DMS 273 (cell line): ENCODE data around the gene KIAA0408.
A peak's percentile ranks its signal among the peaks of the same experiment; 100 is the strongest.

Source experiments
- DNase-seq: peaks from one replicate; lab custom pipeline; 2025; ENCODE audit not compliant: unreplicated experiment; lab: John Stamatoyannopoulos, UW

Gene KIAA0408

DNA sequence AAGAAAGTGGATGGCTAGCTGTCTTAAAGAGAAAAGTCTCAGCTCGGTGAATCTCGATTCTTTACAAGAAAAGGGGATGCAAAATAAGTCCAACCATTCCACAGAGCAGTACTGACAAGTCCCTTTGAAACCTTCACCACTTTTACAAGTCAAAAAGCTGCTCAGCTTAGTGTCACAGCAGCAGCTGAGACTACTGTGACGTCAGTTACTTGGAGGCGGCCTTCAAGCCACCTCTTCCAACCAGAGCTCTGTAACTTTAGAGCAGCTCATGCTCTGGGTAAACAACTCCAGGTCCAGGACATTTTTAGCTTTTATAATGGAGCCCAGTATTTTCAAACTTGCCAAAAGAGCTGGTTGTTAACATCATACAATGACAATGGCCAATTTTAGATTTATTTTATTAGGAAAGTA lies at the start of gene KIAA0408:
KIAA0408 (minus strand) TSS at position 159 of the 411 bp plus-strand sequence. CDS start 5,408 bp downstream, outside the sequence.
- DNase-seq = peak; percentile 76

DNA sequence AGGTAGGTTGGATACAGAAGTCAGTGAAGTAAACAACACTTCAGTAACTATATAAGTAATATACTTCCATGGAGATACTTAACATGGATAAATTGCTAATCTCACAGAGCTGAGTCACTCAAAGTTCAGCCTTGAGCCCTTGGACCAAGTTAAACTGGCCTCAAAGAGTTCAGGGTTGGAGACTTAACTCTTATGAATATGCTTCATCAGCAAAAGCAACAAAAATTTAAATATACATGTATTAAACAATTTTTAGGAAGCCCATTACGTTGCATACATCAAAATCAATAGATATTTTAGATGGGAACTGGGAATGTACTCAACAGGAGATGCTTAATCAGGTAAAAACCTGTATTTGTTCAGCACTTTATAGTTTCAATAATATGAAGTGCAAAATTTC lies 47.7 kb upstream of the KIAA0408 start:
- DNase-seq = no peak

GRCh38 chr6:127503022-127503421 lies 43.8 kb upstream of the KIAA0408 start:
- DNase-seq = no peak

- peak; percentile 3 for DNase-seq
Observed at GRCh38 chr6:127497410-127497809, 38.2 kb upstream of the KIAA0408 start.

DNA sequence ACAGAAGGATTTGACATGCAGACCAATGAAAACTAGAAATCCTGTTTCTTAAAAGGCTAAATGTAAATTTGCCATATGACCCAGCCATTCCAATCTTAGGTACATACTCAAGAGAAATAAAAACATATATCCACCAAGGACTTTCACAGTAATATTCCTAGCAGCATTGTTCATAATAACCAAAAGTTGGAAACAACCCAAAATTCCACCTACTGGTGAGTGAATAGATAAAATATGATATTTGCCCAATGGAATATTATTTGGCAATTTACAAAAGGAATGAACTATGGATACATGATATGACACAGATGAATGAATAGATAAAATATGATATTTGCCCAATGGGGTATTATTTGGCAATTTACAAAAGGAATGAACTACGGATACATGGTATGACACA lies 37.3 kb upstream of the KIAA0408 start:
- DNase-seq = peak; percentile 5

DNA sequence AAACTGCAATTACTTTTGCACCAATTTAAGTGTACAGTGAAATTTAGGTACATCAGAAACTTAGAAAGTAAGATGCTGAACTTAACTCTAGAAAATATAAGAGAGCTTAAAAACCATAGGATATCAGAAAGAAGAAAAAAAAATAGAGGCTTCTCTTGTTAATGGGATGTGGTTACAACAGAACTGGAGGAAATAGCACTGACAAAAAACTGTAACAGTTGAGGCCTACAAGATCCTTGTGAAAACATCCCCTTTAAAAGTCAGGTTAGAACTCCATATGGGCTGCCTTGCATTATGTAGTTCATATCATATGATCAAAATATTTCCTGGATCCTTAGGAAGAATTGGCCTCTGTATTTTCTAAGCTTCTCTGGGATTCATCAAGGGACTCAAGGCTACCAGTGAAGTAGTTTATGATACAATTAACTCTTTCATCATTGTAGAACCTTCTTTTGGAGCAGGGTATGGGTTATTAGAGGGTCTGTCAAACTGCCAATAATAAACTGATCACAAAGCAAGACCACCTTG lies 35.1 kb upstream of the KIAA0408 start:
- DNase-seq = no peak

- DNase-seq = no peak
Observed at GRCh38 chr6:127489248-127489647, 30.1 kb upstream of the KIAA0408 start.

- DNase-seq = no peak
Observed at GRCh38 chr6:127486934-127487333, 27.7 kb upstream of the KIAA0408 start.

- DNase-seq = peak; percentile 6
Observed at GRCh38 chr6:127484212-127484863, 25.1 kb upstream of the KIAA0408 start.

DNA sequence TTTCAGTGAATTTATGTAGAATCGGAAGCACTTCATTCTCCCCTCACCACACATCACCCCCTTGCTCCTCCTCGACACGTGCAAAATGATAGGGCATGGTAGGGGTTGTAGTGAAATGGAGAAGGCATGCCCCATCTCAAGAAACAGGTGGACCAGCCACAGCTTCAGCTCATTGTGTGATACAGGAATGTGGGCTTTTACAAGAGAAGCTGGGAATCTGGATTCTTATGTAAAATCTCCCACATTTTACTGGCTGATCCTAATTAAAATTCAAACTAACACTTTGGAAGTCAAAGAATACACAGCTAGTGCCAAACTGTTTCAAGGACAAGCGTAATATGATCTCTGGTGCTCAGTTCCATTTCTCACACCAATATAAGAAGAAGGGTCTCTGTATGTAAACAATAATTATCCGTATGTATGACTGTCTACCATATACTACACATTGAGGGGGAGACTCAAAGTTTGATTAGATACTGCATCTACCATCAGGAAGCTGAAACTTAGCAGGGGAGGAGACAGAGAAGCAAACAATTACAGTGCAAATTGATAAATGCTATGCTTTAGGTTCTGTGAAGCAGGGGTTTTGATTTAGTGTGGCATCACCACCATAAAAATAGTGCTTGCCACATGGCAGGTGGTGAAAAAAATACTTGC lies 24.3 kb upstream of the KIAA0408 start:
- DNase-seq = no peak

DNA sequence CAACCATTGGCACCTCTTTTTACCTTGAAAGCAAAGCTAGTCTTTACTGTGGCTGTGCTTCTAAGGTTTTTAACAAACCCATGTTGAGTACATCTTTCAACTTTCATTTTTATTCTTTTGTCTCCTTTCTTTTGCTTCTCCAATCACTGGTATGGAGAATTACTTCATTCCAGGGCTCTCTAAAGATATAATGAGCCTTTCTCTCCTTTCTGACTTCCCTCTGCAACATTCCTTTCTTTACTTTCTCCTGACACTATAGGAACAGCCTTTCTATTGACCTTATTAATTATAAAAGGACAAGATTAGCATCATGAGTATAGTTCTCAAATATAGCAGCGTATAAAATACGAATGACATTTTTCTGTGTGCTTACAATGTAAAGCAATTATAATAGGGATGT lies 23.1 kb upstream of the KIAA0408 start:
- DNase-seq = no peak

DNA sequence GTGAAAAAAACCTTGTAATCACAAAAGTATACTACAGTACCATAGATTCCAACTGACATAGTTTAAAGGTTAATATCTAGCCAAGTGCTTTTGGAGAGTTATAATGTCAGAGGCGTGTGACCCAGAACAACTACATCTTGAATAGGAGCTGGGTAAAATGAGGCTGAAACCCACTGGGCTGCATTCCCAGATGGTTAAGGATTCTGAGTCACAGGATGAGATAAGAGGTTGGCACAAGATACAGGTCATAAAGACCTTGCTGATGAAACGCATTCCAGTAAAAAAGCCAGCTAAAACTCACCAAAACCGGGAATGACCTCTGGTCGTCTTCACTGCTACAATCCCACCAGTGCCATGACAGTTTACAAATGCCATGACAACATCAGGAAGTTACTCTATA lies 22.4 kb upstream of the KIAA0408 start:
- peak; percentile 5 for DNase-seq

- DNase-seq = no peak
Observed at GRCh38 chr6:127481111-127481510, 21.9 kb upstream of the KIAA0408 start.

DNA sequence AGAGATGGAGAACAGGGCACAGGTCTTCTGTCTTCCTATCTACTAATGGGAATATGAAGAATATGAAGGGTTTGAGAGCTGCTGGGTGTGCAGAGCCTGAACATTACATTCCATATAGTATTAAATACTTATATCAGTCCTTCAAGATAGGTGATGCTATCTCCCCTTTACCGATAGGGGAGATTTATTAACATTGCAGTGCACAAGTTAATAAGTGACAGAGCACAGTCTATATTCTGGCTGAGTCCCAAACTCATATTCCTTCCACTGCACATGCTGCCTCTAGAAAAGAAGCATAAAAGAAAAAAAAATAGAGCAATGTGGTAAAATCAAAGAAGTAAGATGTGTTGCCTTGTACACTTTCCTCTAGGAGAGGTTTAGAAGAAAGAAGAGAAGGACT lies 18.5 kb upstream of the KIAA0408 start:
- no peak for DNase-seq

- no peak for DNase-seq
Observed at GRCh38 chr6:127475823-127476176, 16.6 kb upstream of the KIAA0408 start.

DNA sequence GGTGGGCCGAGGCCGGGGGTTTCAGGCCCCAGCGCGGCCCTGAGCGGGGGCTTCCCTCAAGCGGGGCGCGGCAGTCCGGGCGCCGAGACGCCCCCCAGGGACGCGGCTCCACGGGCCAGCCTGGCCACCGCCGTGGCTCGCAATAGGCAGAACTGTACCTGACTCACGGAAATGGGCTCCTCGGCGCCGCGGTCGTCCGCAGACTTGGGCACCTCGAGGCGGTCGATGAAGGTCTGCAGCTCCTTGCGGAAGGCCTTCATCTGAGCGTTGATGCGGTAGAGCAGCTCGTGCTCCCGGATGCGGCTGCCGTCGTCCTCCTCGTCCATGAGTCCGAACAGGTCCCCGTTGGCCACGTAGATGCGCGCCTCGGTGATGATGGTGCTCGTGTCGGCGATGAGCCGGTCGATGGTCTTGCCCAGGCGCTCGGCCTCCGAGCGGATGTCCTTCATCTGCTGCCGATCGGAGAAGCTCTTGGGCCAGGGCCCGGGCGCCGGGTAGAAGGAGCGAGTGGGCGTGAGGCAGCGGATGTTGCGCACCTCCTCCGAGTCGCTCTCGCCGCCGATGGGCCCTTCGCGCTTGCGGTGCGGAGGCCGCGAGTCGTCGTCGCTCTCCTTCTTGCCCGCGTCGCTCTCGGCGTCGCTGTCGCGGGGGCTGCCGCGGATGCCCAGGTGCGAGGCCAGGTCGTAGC lies 16.1 kb upstream of the KIAA0408 start:
- no peak for DNase-seq

DNA sequence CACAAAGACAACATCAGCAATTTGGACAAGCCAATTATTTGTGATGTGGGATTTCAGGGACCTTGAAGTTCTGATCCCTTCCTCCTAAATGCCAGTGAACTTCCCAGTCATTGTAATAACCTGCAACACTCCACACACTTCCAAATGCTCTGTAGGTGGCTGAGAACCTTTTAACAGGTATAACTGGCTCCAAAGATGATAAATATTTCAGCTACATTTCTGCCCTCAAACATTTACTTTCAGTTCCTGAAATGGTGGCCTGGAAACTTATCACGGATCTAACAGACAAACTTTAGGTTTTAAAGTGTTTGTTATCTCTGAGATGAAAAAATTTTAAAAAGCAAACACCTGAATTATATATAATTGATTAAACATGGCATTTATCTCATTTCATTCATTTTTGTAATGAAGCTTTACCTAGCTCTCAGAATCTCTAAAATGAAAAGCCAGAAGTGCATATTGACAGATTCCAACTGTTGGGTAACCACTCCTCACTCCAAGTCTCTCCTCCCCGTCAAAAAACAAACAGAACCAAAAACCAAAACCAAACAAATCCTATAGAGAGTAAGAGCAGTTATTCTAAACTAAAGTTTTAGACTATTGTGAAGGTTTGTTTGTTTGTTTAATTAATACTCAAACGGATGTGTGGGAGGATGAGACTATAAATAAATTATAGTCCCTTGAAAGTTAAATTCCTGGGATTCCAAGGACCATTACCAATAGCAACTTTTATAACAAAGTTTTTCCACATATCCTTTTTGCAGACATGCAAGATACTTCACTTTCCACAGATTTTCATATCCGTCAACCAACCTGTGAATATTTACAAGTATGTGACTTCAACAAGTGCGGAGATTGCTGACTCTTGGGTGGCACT lies 12.4 kb upstream of the KIAA0408 start:
- no peak for DNase-seq

GRCh38 chr6:127468936-127469335 lies 9.7 kb upstream of the KIAA0408 start:
- DNase-seq = no peak

DNA sequence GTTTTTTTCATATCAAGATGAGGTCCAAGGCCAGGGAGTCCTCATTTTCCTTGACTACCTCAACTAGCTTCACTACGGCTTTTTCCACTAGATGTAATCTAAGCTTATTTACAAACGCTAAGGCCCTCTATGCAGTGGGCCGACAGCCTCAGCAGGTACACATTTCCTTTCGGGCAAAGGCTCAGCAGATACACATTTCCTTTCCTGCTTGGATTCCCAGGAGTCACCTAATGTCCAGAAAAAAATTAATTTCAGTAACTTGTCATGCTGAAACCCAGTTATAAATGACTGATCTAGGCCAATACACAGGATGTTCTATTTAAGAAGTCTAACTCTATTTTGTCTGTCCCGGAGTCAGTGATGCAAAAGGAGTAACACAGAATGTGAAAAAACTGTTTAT lies 7.2 kb upstream of the KIAA0408 start:
- no peak for DNase-seq

DNA sequence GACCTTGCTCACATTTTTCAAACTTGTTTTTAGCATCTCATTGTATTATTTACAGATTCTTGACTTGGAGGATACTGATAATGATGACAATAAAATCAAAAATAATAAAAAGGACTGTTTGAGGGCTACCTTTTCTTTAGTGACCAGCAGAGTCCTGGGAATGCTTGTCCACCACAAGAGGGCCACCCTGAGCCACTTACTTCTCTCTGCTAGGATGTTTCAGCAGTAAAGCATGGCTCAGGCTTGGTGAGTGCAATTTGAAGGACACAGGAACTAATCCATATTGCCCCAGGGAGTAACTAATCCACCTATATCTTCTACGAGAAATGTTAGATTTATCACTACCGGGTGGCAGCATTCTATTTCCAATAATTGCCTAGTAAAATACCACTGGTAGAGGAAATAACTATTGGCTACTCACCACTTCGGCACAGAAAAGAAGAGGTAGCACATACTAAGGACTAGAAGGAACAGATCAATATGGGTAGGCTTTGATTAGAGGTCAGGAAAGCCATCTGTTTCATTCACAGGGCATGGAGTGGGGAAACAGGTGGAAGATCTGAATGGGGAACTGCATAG lies 5.8 kb upstream of the KIAA0408 start:
- peak; percentile 77 for DNase-seq
